CD4-positive, CD25-positive, alpha-beta regulatory T cell (primary cell): Measurements from ENCODE around the gene MTHFSD. TPM values are rescaled to one million over a fixed set of nuclear protein-coding genes. Genes with fewer than 3 reads are reported as not detected.

Experiments used
- ATAC-seq, 2 donors: fragments of 150-1000 bp; cut with Tn5 transposase; one replicate each; pipeline ENCODE4 v1.10.0; 2021; ENCODE audit warnings: low read depth in 2 of 2, moderate number of reproducible peaks in 2 of 2, moderate library complexity in 1 of 2
- DNase-seq, 3 donors: peaks; one replicate each; pipeline versions ENCODE4 v3.0.0 to v3.0.0-alpha.2; 2012 to 2022; ENCODE audit warnings: mixed read lengths in 1 of 3
- H3K27ac ChIP-seq: one replicate; pipeline ENCODE4 v1.7.0; 2013; ENCODE audit warnings: mild to moderate bottlenecking, low read length; ENCODE audit not compliant: insufficient read depth, poor library complexity, severe bottlenecking
- H3K27me3 ChIP-seq: one replicate; pipeline ENCODE4 v1.7.0; 2013; ENCODE audit warnings: low read length; ENCODE audit not compliant: control insufficient read depth, insufficient read depth
- H3K36me3 ChIP-seq: one replicate; pipeline ENCODE4 v1.7.0; 2013; ENCODE audit warnings: mild to moderate bottlenecking, low read length, moderate library complexity; ENCODE audit not compliant: control insufficient read depth, insufficient read depth
- H3K4me1 ChIP-seq: 2 replicates; pipeline ENCODE4 v1.7.0; 2013; ENCODE audit warnings: mild to moderate bottlenecking, low read length; ENCODE audit not compliant: insufficient read depth, control insufficient read depth, poor library complexity, severe bottlenecking
- H3K4me3 ChIP-seq: one replicate; pipeline ENCODE4 v1.7.0; 2013; ENCODE audit warnings: low read depth, mild to moderate bottlenecking, low read length, moderate library complexity
- H3K9me3 ChIP-seq, 2 experiments: 1 replicate in 1 of 2; 2 replicates in 1 of 2; pipeline ENCODE4 v1.7.0; 2013; ENCODE audit warnings: low read length in 2 of 2, mild to moderate bottlenecking in 1 of 2, moderate library complexity in 1 of 2; ENCODE audit not compliant: control insufficient read depth in 2 of 2
- H3K27ac Mint-ChIP-seq, 3 donors: one replicate each; pipeline ENCODE4 v1.8.0; 2020 to 2022; ENCODE audit warnings: mild to moderate bottlenecking in 3 of 3, mixed read lengths in 3 of 3, moderate library complexity in 2 of 3
- H3K27me3 Mint-ChIP-seq: one replicate; pipeline ENCODE4 v1.8.0; 2022; ENCODE audit warnings: mild to moderate bottlenecking, mixed read lengths
- H3K36me3 Mint-ChIP-seq: one replicate; pipeline ENCODE4 v1.8.0; 2020; ENCODE audit warnings: mixed read lengths
- H3K4me1 Mint-ChIP-seq, 4 donors: one replicate each; pipeline ENCODE4 v1.8.0; 2020 to 2022; ENCODE audit warnings: mixed read lengths in 4 of 4, mild to moderate bottlenecking in 1 of 4
- H3K4me3 Mint-ChIP-seq, 4 donors: one replicate each; pipeline ENCODE4 v1.8.0; 2020 to 2022; ENCODE audit warnings: mild to moderate bottlenecking in 4 of 4, mixed read lengths in 4 of 4, moderate library complexity in 3 of 4
- H3K9me3 Mint-ChIP-seq, 7 donors: one replicate each; pipeline ENCODE4 v1.8.0; 2020 to 2022; ENCODE audit warnings: mixed read lengths in 7 of 7, mild to moderate bottlenecking in 3 of 7, moderate library complexity in 2 of 7
- polyA plus RNA-seq, 4 donors: library from polyadenylated mRNA; unstranded; fragments of 300-500 nt; fragmentation: Illumina TruSeq; gene quantifications; one replicate each; pipeline ENCODE4 v1.2.3, GENCODE V29; 2021
- total RNA-seq: library from RNA; stranded (reverse); gene quantifications from one replicate; pipeline ENCODE4 v1.2.3, GENCODE V29; 2022

Gene MTHFSD
- total and polyA plus RNA-seq, 5 donors from 2014 or later: 13.4 to 19.4 (median 16.4) TPM

- H3K9me3 Mint-ChIP-seq: peaks cover 0 to 4% (median 0%) of the 10 kb centered on the region in 7 donors
- Histone ChIP-seq H3K4me1 (peaks cover 10% of the 10 kb centered on the region), H3K36me3 (no peaks in the 10 kb centered on the region), H3K27me3 (peaks cover 35% of the 10 kb centered on the region), H3K4me3 (no peak overlapping the region), H3K9me3 (no peaks in the 10 kb centered on the region), H3K27ac (no peak overlapping the region)
- DNase-seq (no peak), ATAC-seq (no peak)
- H3K36me3 Mint-ChIP-seq: no peaks in the 10 kb centered on the region
- no peak overlapping the region for H3K27ac Mint-ChIP-seq
- H3K4me3 Mint-ChIP-seq: peak overlapping the region in 2 of 4 donors; percentile 1 to 28
- H3K4me1 Mint-ChIP-seq: peaks cover 0 to 31% (median 9%) of the 10 kb centered on the region in 4 donors
- H3K27me3 Mint-ChIP-seq: peaks cover 86% of the 10 kb centered on the region
Observed at GRCh38 chr16:86504315-86505184, 50.5 kb downstream of the MTHFSD start.

- H3K27me3 ChIP-seq: peaks cover 35% of the 10 kb centered on the region
Observed at GRCh38 chr16:86503830-86504229, 51.2 kb downstream of the MTHFSD start.

GRCh38 chr16:86502856-86503748 lies 51.9 kb downstream of the MTHFSD start:
- Histone ChIP-seq H3K36me3 (no peaks in the 10 kb centered on the region), H3K4me3 (no peak overlapping the region), H3K9me3 (no peaks in the 10 kb centered on the region), H3K4me1 (peaks cover 3% of the 10 kb centered on the region), H3K27me3 (peaks cover 35% of the 10 kb centered on the region), H3K27ac (no peak overlapping the region)
- peaks cover 90% of the 10 kb centered on the region for H3K27me3 Mint-ChIP-seq
- no peak overlapping the region for H3K4me3 Mint-ChIP-seq
- ATAC-seq: no peak
- no peaks in the 10 kb centered on the region for H3K36me3 Mint-ChIP-seq
- peak overlapping the region in 1 of 3 donors; percentile 32 for H3K27ac Mint-ChIP-seq
- H3K9me3 Mint-ChIP-seq: peaks cover 0 to 2% (median 0%) of the 10 kb centered on the region in 7 donors
- no peak for DNase-seq
- H3K4me1 Mint-ChIP-seq: peaks cover 0 to 26% (median 7%) of the 10 kb centered on the region in 4 donors

More at GRCh38 chr16:86503830-86504229, 51.2 kb downstream of the MTHFSD start:
- no peak for ATAC-seq
- Histone ChIP-seq H3K4me1 (peaks cover 7% of the 10 kb centered on the region), H3K36me3 (no peaks in the 10 kb centered on the region), H3K4me3 (no peak overlapping the region), H3K9me3 (no peaks in the 10 kb centered on the region), H3K27ac (no peak overlapping the region)
- H3K4me1 Mint-ChIP-seq: peaks cover 0 to 27% (median 7%) of the 10 kb centered on the region in 4 donors
- H3K4me3 Mint-ChIP-seq: no peak overlapping the region
- no peak for DNase-seq
- H3K27me3 Mint-ChIP-seq: peaks cover 87% of the 10 kb centered on the region
- no peak overlapping the region for H3K27ac Mint-ChIP-seq
- peaks cover 0 to 2% (median 0%) of the 10 kb centered on the region in 7 donors for H3K9me3 Mint-ChIP-seq
- no peaks in the 10 kb centered on the region for H3K36me3 Mint-ChIP-seq

GRCh38 chr16:86501989-86502855 lies 52.8 kb downstream of the MTHFSD start:
- H3K9me3 ChIP-seq: no peaks in the 10 kb centered on the region
- no peaks in the 10 kb centered on the region for H3K36me3 ChIP-seq
- no peak overlapping the region for H3K27ac Mint-ChIP-seq
- peaks cover 35% of the 10 kb centered on the region for H3K27me3 ChIP-seq
- H3K27me3 Mint-ChIP-seq: peaks cover 86% of the 10 kb centered on the region
- peaks cover 0 to 20% (median 7%) of the 10 kb centered on the region in 4 donors for H3K4me1 Mint-ChIP-seq
- ATAC-seq (no peak), DNase-seq (no peak)
- no peak overlapping the region for H3K27ac ChIP-seq
- H3K4me3 Mint-ChIP-seq: no peak overlapping the region
- peaks cover 3% of the 10 kb centered on the region for H3K4me1 ChIP-seq
- H3K4me3 ChIP-seq: no peak overlapping the region
- H3K9me3 Mint-ChIP-seq: peaks cover 0 to 2% (median 0%) of the 10 kb centered on the region in 7 donors
- no peaks in the 10 kb centered on the region for H3K36me3 Mint-ChIP-seq

- Histone ChIP-seq H3K4me3 (no peak overlapping the region), H3K27me3 (peaks cover 29% of the 10 kb centered on the region), H3K36me3 (no peaks in the 10 kb centered on the region), H3K27ac (no peak overlapping the region), H3K9me3 (no peaks in the 10 kb centered on the region), H3K4me1 (peaks cover 1% of the 10 kb centered on the region)
- no peaks in the 10 kb centered on the region for H3K36me3 Mint-ChIP-seq
- no peak overlapping the region for H3K4me3 Mint-ChIP-seq
- no peak overlapping the region for H3K27ac Mint-ChIP-seq
- ATAC-seq: no peak
- no peak for DNase-seq
- peaks cover 85% of the 10 kb centered on the region for H3K27me3 Mint-ChIP-seq
- H3K4me1 Mint-ChIP-seq: peaks cover 0 to 7% (median 5%) of the 10 kb centered on the region in 4 donors
- no peaks in the 10 kb centered on the region for H3K9me3 Mint-ChIP-seq
Observed at GRCh38 chr16:86500708-86501510, 54.1 kb downstream of the MTHFSD start.

- Histone ChIP-seq H3K4me3 (no peak overlapping the region), H3K36me3 (no peaks in the 10 kb centered on the region), H3K4me1 (no peaks in the 10 kb centered on the region), H3K9me3 (no peaks in the 10 kb centered on the region), H3K27ac (no peak overlapping the region), H3K27me3 (peaks cover 30% of the 10 kb centered on the region)
- peaks cover 89% of the 10 kb centered on the region for H3K27me3 Mint-ChIP-seq
- no peaks in the 10 kb centered on the region for H3K36me3 Mint-ChIP-seq
- DNase-seq: no peak
- peaks cover 0 to 6% (median 2%) of the 10 kb centered on the region in 4 donors for H3K4me1 Mint-ChIP-seq
- no peak for ATAC-seq
- H3K4me3 Mint-ChIP-seq: no peak overlapping the region
- no peak overlapping the region for H3K27ac Mint-ChIP-seq
- no peaks in the 10 kb centered on the region for H3K9me3 Mint-ChIP-seq
Observed at GRCh38 chr16:86499889-86500707, 54.9 kb downstream of the MTHFSD start.
